GM12875 (cell line): Measurements from ENCODE around the gene RNF6.

Experiments
- H3K4me3 ChIP-seq: one replicate; pipeline ENCODE4 v1.5.1; 2011; ENCODE audit warnings: low read depth, low read length, control low read depth
- CTCF ChIP-seq: IDR thresholded peaks from 2 replicates; pipeline ENCODE4 v1.5.1; 2011; ENCODE audit warnings: low read depth, mild to moderate bottlenecking, control low read depth, inconsistent platforms, low read length, moderate library complexity, borderline replicate concordance; ENCODE audit not compliant: insufficient read depth

The RNF6 gene

GRCh38 chr13:26247608-26248007, 25.5 kb upstream of the RNF6 start:
- no peak overlapping the region for H3K4me3 ChIP-seq
- no peak for TF ChIP-seq CTCF

GRCh38 chr13:26247011-26247410, 24.9 kb upstream of the RNF6 start:
- TF ChIP-seq CTCF: no peak
- no peak overlapping the region for H3K4me3 ChIP-seq

GRCh38 chr13:26246154-26246553, 24.0 kb upstream of the RNF6 start:
- H3K4me3 ChIP-seq: no peak overlapping the region
- TF ChIP-seq CTCF: no peak

GRCh38 chr13:26236296-26236695, 14.2 kb upstream of the RNF6 start:
- TF ChIP-seq CTCF: no peak
- H3K4me3 ChIP-seq: no peak overlapping the region

GRCh38 chr13:26230703-26231102, 8.6 kb upstream of the RNF6 start:
- TF ChIP-seq CTCF: no peak

GRCh38 chr13:26229080-26229615, 7.0 kb upstream of the RNF6 start:
- TF ChIP-seq CTCF: no peak
- no peak overlapping the region for H3K4me3 ChIP-seq

More at GRCh38 chr13:26230703-26231102, 8.6 kb upstream of the RNF6 start:
- H3K4me3 ChIP-seq: no peak overlapping the region

- no peak for TF ChIP-seq CTCF
- no peak overlapping the region for H3K4me3 ChIP-seq
These were observed 6.0 kb upstream of the RNF6 start for GRCh38 chr13:26228096-26228495.
